NCI-H446 treated with DMSO at 0.1 percent for 48 hours (cell line): ENCODE measurements around the gene RABGAP1L.
A peak's percentile ranks its signal among the peaks of the same experiment; 100 is the strongest.
"Not testable (repeated sequence)": the region's sequence is repeated elsewhere in the genome, so short reads cannot be mapped to it uniquely, and the experiment has no call there.

Experiments used
- DNase-seq: peaks from one replicate; lab custom pipeline; 2025; lab: John Stamatoyannopoulos, UW

Gene RABGAP1L

GRCh38 chr1:174159252-174160108 is at the start of gene RABGAP1L:
Gene RABGAP1L, plus strand, starts transcription at chr1:174159520.
- peak; percentile 93 for DNase-seq

DNA sequence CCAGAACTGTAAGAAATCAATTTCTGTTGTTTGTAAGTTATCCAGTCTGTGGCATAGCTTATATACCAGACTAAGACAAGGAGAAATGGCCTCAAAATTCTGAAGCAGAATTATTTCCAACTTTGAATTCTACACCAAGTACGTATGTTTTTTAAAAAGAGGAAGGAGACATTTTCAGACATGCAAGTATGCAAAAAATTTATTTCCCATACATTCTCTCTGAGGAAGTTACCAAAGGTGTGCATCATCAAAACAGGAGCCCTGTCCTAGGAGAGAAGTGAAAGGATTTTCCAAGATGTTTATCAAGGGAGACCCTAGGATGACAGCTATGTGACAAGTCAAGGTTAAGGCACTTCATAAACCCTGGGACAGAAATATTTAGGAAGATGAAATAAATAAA is 49.3 kb upstream of the RABGAP1L start:
- no peak for DNase-seq

DNA sequence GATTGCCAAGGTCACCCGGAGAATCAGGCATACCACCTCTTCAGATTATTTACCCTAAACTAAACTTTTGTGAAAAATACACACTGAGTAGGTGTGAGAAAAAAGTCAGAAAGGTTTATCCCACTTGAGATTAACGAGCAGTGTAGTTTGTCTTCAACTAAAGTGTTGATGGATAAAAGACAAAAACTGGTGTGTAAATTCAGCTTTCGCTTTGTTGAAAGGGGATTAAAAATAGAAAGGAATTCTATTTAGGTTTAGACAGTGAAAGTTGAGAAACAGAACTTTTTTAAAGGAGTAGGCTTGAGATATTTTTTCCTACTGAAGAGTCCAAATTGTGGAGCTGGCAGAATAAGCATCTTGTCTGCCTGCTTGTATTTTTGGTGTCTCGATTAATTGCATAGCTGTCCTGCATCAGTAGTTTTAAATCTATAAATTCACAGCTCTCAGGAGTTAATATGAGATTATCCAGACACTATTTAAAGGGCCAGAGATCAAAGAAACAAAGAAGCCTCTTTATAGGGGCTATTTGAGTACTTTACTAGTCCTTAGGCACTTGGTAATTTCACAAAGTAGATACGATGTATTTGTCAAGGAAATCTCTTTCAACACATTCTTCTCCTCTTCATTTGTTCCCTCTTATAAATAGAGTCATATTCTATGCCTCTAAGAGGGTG is 46.7 kb upstream of the RABGAP1L start:
- no peak for DNase-seq

DNA sequence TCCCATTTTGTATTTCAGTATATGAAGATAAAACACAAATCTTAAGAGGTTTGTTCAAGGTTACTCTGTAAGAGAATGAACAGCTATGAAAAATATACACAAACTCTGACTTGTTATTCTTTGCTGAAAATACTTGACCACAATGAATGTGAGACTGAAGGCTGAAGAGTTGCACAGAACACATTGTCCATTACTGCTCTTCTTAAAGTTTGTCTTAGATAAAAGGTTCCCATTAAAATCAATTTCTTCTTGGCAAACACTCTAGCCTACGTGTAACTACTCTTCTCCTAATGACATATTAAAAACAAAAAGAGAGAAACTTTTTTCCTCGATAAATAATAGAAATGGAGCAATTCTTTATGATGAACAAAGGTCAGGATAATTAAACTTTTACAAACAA is 45.2 kb upstream of the RABGAP1L start:
- DNase-seq: no peak

DNA sequence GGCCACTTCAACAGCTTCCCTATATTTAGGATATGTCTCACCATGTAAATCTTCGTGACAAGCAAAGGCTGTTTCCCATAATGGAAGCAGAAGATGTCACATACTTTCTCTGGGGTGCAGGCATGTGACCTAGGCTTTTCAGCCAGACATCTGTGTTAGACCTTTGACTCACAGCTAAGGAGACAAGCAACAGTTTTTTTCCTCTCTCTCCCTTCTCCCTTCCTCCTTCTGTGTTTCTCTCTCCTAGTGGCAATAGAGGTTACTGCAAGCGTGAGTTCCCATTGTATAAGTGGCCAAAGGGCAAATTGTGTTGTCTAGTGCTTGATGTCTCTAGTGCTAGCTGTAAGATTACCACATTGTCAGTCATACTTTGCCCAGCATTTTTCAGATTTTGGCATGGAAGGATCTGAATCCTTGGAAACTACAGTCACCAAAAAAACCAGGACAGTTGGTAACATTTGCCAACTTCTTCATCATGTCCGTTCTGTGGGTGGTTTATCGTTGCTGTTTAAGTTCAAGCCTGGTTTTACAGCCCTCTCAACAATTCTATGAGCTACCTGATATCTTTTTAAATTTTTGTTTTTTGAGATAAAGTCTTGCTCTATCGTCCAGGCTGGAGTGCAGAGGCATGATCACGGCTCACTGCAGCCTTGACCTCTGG is 44.4 kb upstream of the RABGAP1L start:
- DNase-seq: peak; percentile 40

- DNase-seq: no peak
Measured at GRCh38 chr1:174116042-174116441, 43.3 kb upstream of the RABGAP1L start.

DNA sequence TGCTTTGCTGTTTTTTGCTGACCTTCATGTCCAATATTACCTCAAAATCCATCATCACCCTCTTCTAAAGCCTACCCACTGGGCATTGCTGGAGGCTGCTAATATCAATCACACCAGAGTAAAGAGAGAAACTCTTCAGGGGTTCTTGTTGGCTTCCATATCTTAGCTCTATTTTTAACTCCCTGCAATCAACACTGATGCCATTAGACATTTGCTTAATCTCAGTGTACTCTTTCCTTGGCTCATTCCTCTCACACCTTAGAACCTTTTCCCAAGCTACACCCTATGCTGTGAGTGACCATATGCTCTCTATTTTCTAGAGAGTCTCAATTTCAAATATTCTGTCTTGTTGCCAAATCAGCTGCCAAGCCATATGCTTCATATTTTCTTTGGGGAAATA is 40.6 kb upstream of the RABGAP1L start:
- peak; percentile 95 for DNase-seq

- DNase-seq: not testable (repeated sequence)
Measured at GRCh38 chr1:174122318-174122717, 37.0 kb upstream of the RABGAP1L start.

GRCh38 chr1:174123843-174124242 is 35.5 kb upstream of the RABGAP1L start:
- no peak for DNase-seq

- not testable (repeated sequence) for DNase-seq
Measured at GRCh38 chr1:174127176-174127575, 32.1 kb upstream of the RABGAP1L start.

GRCh38 chr1:174131032-174131638 is 28.2 kb upstream of the RABGAP1L start:
- DNase-seq: no peak

GRCh38 chr1:174134003-174134659 is 25.2 kb upstream of the RABGAP1L start:
- DNase-seq: no peak

DNA sequence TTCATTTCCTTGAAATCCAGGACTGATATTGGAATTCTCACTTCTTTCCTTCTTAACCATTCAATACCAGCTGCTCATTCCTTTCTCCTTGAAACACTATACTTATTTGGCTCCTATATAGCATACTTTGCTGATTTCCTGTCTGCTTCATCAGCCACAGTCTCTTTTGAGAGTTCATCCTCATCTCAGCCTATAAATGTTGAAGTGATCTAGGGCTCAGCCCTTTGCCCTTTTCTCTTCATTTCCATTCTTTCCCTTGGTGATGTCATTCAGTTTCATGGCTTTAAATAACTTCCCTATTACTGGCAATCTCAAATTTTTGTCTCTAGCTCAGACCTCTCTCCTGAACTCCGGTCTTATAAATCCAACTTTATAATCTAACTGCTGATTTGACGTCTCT is 24.1 kb upstream of the RABGAP1L start:
- no peak for DNase-seq

DNA sequence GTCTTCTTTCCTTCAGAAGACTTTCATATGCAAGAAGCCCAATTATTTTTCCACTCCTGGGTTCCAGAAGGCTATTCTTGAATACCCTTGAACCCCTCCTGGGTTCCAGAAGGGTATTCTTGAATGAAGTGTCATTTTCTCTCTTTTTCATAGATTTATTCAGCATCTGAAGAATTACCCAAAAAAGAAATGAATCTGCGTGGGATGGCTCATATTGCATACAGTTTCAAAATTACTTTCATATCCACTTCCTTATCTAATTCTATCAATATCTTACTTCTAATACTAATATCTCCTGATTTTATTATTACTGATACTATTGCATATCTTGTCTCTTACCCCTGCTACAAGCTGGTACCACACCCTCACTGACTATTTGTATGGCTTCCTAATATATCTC is 22.6 kb upstream of the RABGAP1L start:
- no peak for DNase-seq

DNA sequence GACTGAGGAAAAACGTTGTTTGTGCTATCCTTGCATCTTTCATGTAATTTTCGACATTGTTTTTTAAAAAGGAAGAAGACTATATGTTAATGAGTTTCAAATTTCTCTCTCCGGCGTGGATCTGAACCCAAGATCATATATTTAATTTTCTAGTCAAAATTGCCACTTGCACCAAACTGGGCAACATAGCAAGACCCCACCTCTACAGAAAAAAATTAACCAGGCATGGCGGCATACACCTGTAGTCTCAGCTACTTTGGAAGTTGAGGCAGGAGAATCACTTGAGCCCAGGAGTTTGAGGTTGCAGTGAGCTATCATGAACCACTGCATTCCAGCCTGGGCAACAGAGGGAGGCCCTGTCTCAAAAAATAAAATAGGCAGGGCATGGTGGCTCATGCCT is 16.5 kb upstream of the RABGAP1L start:
- no peak for DNase-seq

DNA sequence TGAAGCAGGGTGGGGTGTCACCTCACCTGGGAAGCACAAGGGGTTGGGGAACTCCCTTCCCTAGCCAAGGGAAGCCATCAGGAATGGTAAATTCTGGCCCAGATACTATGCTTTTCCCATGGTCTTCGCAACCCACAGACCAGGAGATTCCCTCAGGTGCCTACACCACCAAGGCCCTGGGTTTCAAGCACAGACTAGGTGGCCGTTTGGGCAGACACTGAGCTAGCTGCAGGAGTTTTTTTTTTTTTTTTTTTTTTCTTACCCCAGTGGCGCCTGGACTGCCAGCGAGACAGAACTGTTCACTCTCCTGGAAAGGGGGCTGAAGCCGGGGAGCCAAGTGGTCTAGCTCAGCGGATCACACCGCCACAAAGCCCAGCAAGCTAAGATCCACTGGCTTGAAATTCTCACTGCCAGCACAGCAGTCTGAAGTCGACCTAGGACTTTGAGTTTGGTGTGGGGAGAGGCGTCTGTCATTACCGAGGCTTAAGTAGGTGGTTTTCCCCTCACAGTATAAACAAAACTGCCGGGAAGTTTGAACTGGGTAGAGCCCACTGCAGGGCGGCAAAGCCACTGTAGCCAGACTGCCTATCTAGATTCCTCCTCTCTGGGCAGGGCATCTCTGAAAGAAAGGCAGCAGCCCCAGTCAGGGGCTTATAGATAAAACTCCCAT is 15.5 kb upstream of the RABGAP1L start:
- not testable (repeated sequence) for DNase-seq

DNA sequence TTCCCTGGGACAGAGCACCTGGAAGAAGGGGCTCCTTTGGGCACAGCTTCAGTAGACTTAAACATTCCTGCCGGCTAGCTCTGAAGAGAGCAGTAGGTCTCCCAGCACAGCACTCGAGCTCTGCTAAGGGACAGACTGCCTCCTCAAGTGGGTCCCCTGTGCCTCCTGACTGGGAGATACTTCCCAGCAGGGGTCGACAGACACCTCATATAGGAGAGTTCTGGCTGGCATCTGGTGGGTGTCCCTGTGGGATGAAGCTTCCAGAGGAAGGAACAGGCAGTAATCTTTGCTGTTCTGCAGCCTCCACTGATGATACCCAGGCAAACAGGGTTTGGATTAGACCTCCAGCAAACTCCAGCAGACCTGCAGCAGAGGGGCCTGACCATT is 14.9 kb upstream of the RABGAP1L start:
- not testable (repeated sequence) for DNase-seq

DNA sequence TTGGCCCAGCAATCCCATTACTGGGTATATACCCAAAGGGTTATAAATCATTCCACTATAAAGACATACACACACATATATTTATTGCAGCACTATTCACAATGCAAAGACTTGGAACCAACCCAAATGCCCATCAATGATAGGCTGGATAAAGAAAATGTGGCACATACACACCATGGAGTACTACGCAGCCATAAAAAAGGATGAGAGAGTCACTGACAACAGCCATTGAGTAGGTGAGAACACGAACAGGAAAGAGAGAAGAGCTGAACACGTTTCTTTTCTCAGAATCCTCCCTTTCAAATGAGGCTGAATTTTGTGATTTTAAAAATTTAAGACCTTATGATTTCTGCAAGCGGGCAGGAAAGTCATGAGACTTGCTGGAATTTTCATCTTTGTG is 10.1 kb upstream of the RABGAP1L start:
- DNase-seq: no peak

DNA sequence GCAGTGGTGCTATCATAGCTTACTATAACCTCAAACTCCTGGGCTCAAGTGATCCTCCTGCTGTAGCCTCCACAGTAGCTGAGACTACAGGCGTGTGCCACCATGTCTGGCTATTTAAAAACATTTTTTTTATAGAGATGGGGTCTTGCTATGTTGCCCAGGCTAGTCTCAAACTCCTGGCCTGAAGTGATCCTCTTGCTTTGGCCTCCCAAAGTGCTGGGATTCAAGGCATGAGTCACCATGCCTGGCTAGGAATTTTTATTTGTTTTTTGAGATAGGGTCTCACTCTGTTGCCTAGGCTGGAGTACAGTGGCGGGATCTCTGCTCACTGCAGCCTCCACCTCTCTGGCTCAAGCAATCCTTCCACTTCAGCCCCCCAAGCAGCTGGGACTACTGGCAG is 8.8 kb upstream of the RABGAP1L start:
- no peak for DNase-seq

GRCh38 chr1:174152427-174152826 is 6.9 kb upstream of the RABGAP1L start:
- DNase-seq: no peak

DNA sequence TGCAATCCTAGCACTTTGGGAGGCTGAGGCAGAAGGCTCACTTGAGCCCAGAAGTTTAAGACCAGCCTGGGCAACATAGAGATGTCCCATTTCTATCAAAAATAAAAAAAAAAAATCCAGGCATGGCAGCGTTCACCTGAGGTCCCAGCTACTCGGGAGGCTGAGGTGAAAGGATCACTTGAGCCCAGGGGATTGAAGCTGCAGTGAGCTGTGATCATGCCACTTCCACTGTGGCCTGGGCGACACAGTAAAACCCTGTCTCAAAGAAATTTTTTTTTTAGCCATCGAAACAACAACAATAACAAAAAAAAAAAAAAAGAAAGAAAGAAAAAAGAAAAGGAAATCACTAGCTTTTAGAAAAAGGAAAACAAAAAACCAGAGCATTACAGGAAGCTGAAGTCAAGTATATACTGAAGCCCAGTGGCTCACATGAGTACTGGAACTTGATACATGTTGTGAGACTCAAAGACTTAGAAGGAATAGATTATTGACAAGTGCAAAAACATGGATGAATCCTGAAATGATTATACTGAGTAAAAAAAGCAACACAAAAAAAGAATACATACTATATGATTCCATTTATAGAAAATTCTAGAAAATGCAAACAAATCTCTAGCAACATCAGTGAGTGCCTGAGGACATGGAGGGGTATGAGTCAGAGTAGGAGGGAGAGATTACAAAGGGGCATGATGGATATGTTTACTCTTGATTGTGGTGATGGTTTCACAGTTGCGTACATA is 6.1 kb upstream of the RABGAP1L start:
- no peak for DNase-seq
